CD14-positive monocyte (primary cell): ENCODE results near the gene TDRD9. TPM values are rescaled to one million over a fixed set of nuclear protein-coding genes. Genes with fewer than 3 reads are reported as not detected.

Experiments used
- DNase-seq, 3 donors: peaks; one replicate each; pipeline ENCODE4 v3.0.0-alpha.2; 2011 to 2022
- H2AFZ ChIP-seq: 2 replicates; pipeline ENCODE4 v1.6.0; 2012; ENCODE audit warnings: mild to moderate bottlenecking, low read depth, low read length, inconsistent platforms; ENCODE audit not compliant: insufficient read depth, poor library complexity, severe bottlenecking
- H3K27ac ChIP-seq, 2 donors: 1 replicate in 1 of 2; 2 replicates in 1 of 2; pipeline ENCODE4 v1.5.1; 2012 to 2013; ENCODE audit warnings: low read length in 2 of 2, control low read depth in 1 of 2, inconsistent platforms in 1 of 2, low read depth in 1 of 2, mild to moderate bottlenecking in 1 of 2
- H3K27me3 ChIP-seq, 2 donors: one replicate each; pipeline versions ENCODE4 v1.6.0 to v1.6.1; 2011 to 2013; ENCODE audit warnings: low read length in 2 of 2; ENCODE audit not compliant: control insufficient read depth in 2 of 2, insufficient read depth in 2 of 2
- H3K36me3 ChIP-seq, 2 donors: replicated peaks in 1 of 2; 1 replicate in 1 of 2; 2 replicates in 1 of 2; pipeline versions ENCODE4 v1.5.1 to v1.6.1; 2012 to 2013; ENCODE audit warnings: low read length in 2 of 2, control low read depth in 1 of 2, inconsistent platforms in 1 of 2, mild to moderate bottlenecking in 1 of 2; ENCODE audit not compliant: insufficient read depth in 2 of 2, control insufficient read depth in 1 of 2
- H3K4me1 ChIP-seq, 2 donors: 1 replicate in 1 of 2; 2 replicates in 1 of 2; pipeline versions ENCODE4 v1.5.1 to v1.6.1; 2012 to 2013; ENCODE audit warnings: low read length in 2 of 2, control low read depth in 1 of 2, inconsistent platforms in 1 of 2, mild to moderate bottlenecking in 1 of 2, moderate library complexity in 1 of 2; ENCODE audit not compliant: insufficient read depth in 2 of 2, control insufficient read depth in 1 of 2
- H3K4me2 ChIP-seq: replicated peaks from 2 replicates; pipeline ENCODE3; 2012; ENCODE audit warnings: low read length, moderate library complexity, mild to moderate bottlenecking; ENCODE audit not compliant: poor library complexity, severe bottlenecking; ENCODE audit errors: extremely low read depth
- H3K4me3 ChIP-seq, 3 experiments: fragments of 200-600 bp in 1 of 3; sonication (generic) in 1 of 3; replicated peaks in 1 of 3; 1 replicate in 2 of 3; 2 replicates in 1 of 3; pipeline ENCODE4 v1.5.1; 2011 to 2013; ENCODE audit warnings: low read length in 3 of 3, mild to moderate bottlenecking in 3 of 3, control low read depth in 2 of 3, low read depth in 2 of 3, inconsistent platforms in 1 of 3, moderate library complexity in 1 of 3
- H3K79me2 ChIP-seq: 2 replicates; pipeline ENCODE4 v1.6.0; 2012; ENCODE audit warnings: mild to moderate bottlenecking, control low read depth, inconsistent platforms, low read length, moderate library complexity; ENCODE audit not compliant: insufficient read depth
- H3K9ac ChIP-seq: 2 replicates; pipeline ENCODE4 v1.6.0; 2017; ENCODE audit warnings: low read length, mild to moderate bottlenecking; ENCODE audit not compliant: insufficient read depth, poor library complexity, severe bottlenecking
- H3K9me3 ChIP-seq, 2 donors: replicated peaks in 1 of 2; 1 replicate in 1 of 2; 2 replicates in 1 of 2; pipeline versions ENCODE4 v1.5.1 to v1.6.1; 2012 to 2013; ENCODE audit warnings: low read length in 2 of 2, control low read depth in 1 of 2; ENCODE audit not compliant: control insufficient read depth in 1 of 2, insufficient read depth in 1 of 2
- H4K20me1 ChIP-seq: 2 replicates; pipeline ENCODE4 v1.6.0; 2012; ENCODE audit warnings: mild to moderate bottlenecking, low read length, control low read depth, moderate library complexity; ENCODE audit not compliant: insufficient read depth
- H3K27ac Mint-ChIP-seq, 7 donors: one replicate each; pipeline ENCODE4 v1.8.0; 2020; ENCODE audit warnings: mild to moderate bottlenecking in 7 of 7, mixed read lengths in 7 of 7, moderate library complexity in 6 of 7, inconsistent platforms in 2 of 7
- H3K27me3 Mint-ChIP-seq, 3 donors: one replicate each; pipeline ENCODE4 v1.8.0; 2021 to 2022; ENCODE audit warnings: low read depth in 3 of 3, mild to moderate bottlenecking in 3 of 3, mixed read lengths in 3 of 3, moderate library complexity in 3 of 3, inconsistent platforms in 1 of 3
- H3K36me3 Mint-ChIP-seq, 2 donors: one replicate each; pipeline ENCODE4 v1.8.0; 2020; ENCODE audit warnings: mixed read lengths in 2 of 2, inconsistent platforms in 1 of 2, mild to moderate bottlenecking in 1 of 2
- H3K4me1 Mint-ChIP-seq: one replicate; pipeline ENCODE4 v1.8.0; 2020; ENCODE audit warnings: mild to moderate bottlenecking, mixed read lengths
- H3K4me3 Mint-ChIP-seq, 2 donors: one replicate each; pipeline ENCODE4 v1.8.0; 2020; ENCODE audit warnings: mild to moderate bottlenecking in 2 of 2, mixed read lengths in 2 of 2, moderate library complexity in 1 of 2
- H3K9me3 Mint-ChIP-seq, 7 donors: one replicate each; pipeline ENCODE4 v1.8.0; 2020 to 2022; ENCODE audit warnings: mixed read lengths in 7 of 7, mild to moderate bottlenecking in 6 of 7, moderate library complexity in 6 of 7, inconsistent platforms in 2 of 7
- CTCF ChIP-seq: fragments of 200-600 bp; IDR thresholded peaks from one replicate; pipeline ENCODE4 v1.8.0; 2022; ENCODE audit warnings: antibody characterized with exemption, mild to moderate bottlenecking
- WGBS: methylation state at CpG from one replicate; pipeline ENCODE4 v1.1.5; 2013; ENCODE audit warnings: missing lambda C conversion rate; ENCODE audit not compliant: insufficient coverage; 5-methylcytosine and 5-hydroxymethylcytosine counted together
- intact Hi-C, 2 donors: fragments of 100-400 bp; cut with micrococcal nuclease; formaldehyde crosslinking; loops; one replicate each; pipeline versions ENCODE4 v1.15.0 to v1.15.1; 2023
- polyA plus RNA-seq, 3 donors: library from polyadenylated mRNA; depleted of rRNA in 1 of 3; unstranded in 2 of 3; stranded (reverse) in 1 of 3; fragments of 300-500 nt in 2 of 3; fragments of >200 nt in 1 of 3; fragmentation: Illumina TruSeq in 2 of 3; gene quantifications; 1 replicate in 2 of 3; 2 replicates in 1 of 3; pipeline ENCODE4 v1.2.3, GENCODE V29; 2012 to 2021

TDRD9 gene
- polyA plus RNA-seq, 3 donors: 7.6 to 12.1 (median 11.8) TPM

- WGBS: 100% methylated on average over 2 of the region's 3 CpGs
- no peaks in the 10 kb centered on the region for H3K27me3 Mint-ChIP-seq
- H3K79me2 ChIP-seq: no peaks in the 10 kb centered on the region
These were observed 83.7 kb downstream of the TDRD9 start for GRCh38 chr14:104011824-104012517.

GRCh38 chr14:104014764-104015163, 86.5 kb downstream of the TDRD9 start:
- 86% methylated on average over 4 of the region's 5 CpGs for WGBS
- Mint-ChIP-seq H3K27me3 (peaks cover 0 to 2% (median 0%) of the 10 kb centered on the region in 3 donors), H3K9me3 (peaks cover 0 to 3% (median 0%) of the 10 kb centered on the region in 7 donors), H3K4me1 (no peaks in the 10 kb centered on the region), H3K36me3 (peaks cover 51 to 53% of the 10 kb centered on the region in 2 donors), H3K27ac (no peak overlapping the region), H3K4me3 (no peak overlapping the region)
- DNase-seq: no peak
- no peak for TF ChIP-seq CTCF
- Histone ChIP-seq H4K20me1 (no peaks in the 10 kb centered on the region), H3K4me1 (no peaks in the 10 kb centered on the region), H3K27ac (no peak overlapping the region), H3K4me2 (no peak overlapping the region), H3K9ac (no peak overlapping the region), H3K36me3 (peaks cover 0 to 44% of the 10 kb centered on the region in 2 donors), H3K9me3 (no peaks in the 10 kb centered on the region), H3K79me2 (no peaks in the 10 kb centered on the region), H3K4me3 (no peak overlapping the region), H2AFZ (no peak overlapping the region), H3K27me3 (no peaks in the 10 kb centered on the region)
- intact Hi-C loops: no loop called here

More at GRCh38 chr14:104011824-104012517, 83.7 kb downstream of the TDRD9 start:
- no peak overlapping the region for H3K4me2 ChIP-seq
- DNase-seq: no peak
- Mint-ChIP-seq H3K4me1 (no peaks in the 10 kb centered on the region), H3K4me3 (no peak overlapping the region), H3K9me3 (peaks cover 0 to 3% (median 0%) of the 10 kb centered on the region in 7 donors), H3K36me3 (peaks cover 51 to 60% of the 10 kb centered on the region in 2 donors), H3K27ac (peak overlapping the region in 1 of 7 donors; percentile 45)
- no peak overlapping the region for H2AFZ ChIP-seq
- no peaks in the 10 kb centered on the region for H3K9me3 ChIP-seq
- intact Hi-C loops: no loop called here
- H3K36me3 ChIP-seq: peaks cover 3 to 48% of the 10 kb centered on the region in 2 donors
- H3K9ac ChIP-seq: no peak overlapping the region
- no peak for TF ChIP-seq CTCF
- H3K27me3 ChIP-seq: no peaks in the 10 kb centered on the region
- H3K4me1 ChIP-seq: no peaks in the 10 kb centered on the region
- H4K20me1 ChIP-seq: no peaks in the 10 kb centered on the region
- H3K4me3 ChIP-seq: no peak overlapping the region
- no peak overlapping the region for H3K27ac ChIP-seq
